Transverse colon (tissue), 4 donors: ENCODE data around the gene ST6GAL1. TPM values are rescaled to one million over a fixed set of nuclear protein-coding genes. Genes with fewer than 3 reads are reported as not detected.

ENCODE experiments used
- DNase-seq: peaks from one replicate; pipeline ENCODE4 v3.0.0-alpha.2; 2019
- H3K27ac ChIP-seq, 4 donors: fragments of 200-600 bp; sonication (generic); 2 replicates each; pipeline ENCODE4 v1.5.1; 2016 to 2018; ENCODE audit warnings: inconsistent platforms in 4 of 4
- H3K27me3 ChIP-seq: fragments of 200-600 bp; sonication (generic); 2 replicates; pipeline ENCODE4 v1.5.1; 2017; ENCODE audit warnings: inconsistent platforms
- H3K36me3 ChIP-seq, 4 donors: fragments of 200-600 bp; sonication (generic); 2 replicates each; pipeline ENCODE4 v1.5.1; 2017 to 2019; ENCODE audit warnings: inconsistent platforms in 4 of 4
- H3K4me1 ChIP-seq, 4 donors: fragments of 200-600 bp; sonication (generic); 2 replicates each; pipeline ENCODE4 v1.5.1; 2017 to 2020; ENCODE audit warnings: inconsistent platforms in 4 of 4
- H3K4me3 ChIP-seq, 4 donors: fragments of 200-600 bp; sonication (generic); 1 replicate in 1 of 4; 2 replicates in 3 of 4; pipeline versions ENCODE4 v1.5.1 to v1.6.1; 2017 to 2019; ENCODE audit warnings: inconsistent platforms in 4 of 4
- H3K9me3 ChIP-seq, 2 donors: fragments of 200-600 bp; sonication (generic); 2 replicates each; pipeline ENCODE4 v1.5.1; 2017 to 2019; ENCODE audit warnings: inconsistent platforms in 2 of 2
- CTCF ChIP-seq, 5 experiments: fragments of 200-600 bp in 3 of 5; fragments of 450-650 bp in 2 of 5; sonication (generic) in 3 of 5; IDR thresholded peaks; 1 replicate in 2 of 5; 2 replicates in 3 of 5; pipeline ENCODE4 v1.5.1; 2016 to 2017; ENCODE audit warnings: antibody characterized with exemption in 5 of 5, inconsistent platforms in 3 of 5, mild to moderate bottlenecking in 2 of 5, moderate library complexity in 1 of 5
- EP300 ChIP-seq: sonication (generic); formaldehyde crosslinking; IDR thresholded peaks from one replicate; pipeline ENCODE4 v1.6.1; 2017; ENCODE audit warnings: antibody characterized with exemption, low read depth
- POLR2A ChIP-seq: fragments of 450-650 bp; IDR thresholded peaks from one replicate; pipeline ENCODE4 v1.6.1; 2016; ENCODE audit warnings: antibody characterized with exemption, mild to moderate bottlenecking, moderate library complexity
- POLR2AphosphoS5 ChIP-seq, 3 donors: sonication (generic); formaldehyde crosslinking; IDR thresholded peaks; one replicate each; pipeline ENCODE4 v1.6.1; 2016; ENCODE audit warnings: antibody characterized with exemption in 3 of 3
- WGBS, 2 donors: methylation state at CpG; one replicate each; pipeline ENCODE4 v1.1.5; 2018; ENCODE audit warnings: low coverage in 1 of 2; 5-methylcytosine and 5-hydroxymethylcytosine counted together
- in situ Hi-C, 4 donors: fragments of 200-750 bp; cut with MboI; loops; one replicate each; pipeline versions ENCODE4 v1.15.0 to v1.15.1; 2017; ENCODE audit warnings: low sequenced_read_pairs in 3 of 4, low pct_ligation_motif_present in 1 of 4, low pct_unique_long_range_greater_than_20kb in 1 of 4
- intact Hi-C: fragments of 100-400 bp; cut with DNase I; formaldehyde crosslinking; loops from one replicate; pipeline ENCODE4 v1.15.1; 2023; ENCODE audit warnings: low total_unique reads
- total RNA-seq, 4 donors: library from RNA; depleted of rRNA; stranded (reverse); fragments of >200 nt; gene quantifications; one replicate each; pipeline ENCODE4 v1.1.0, GENCODE V29; 2016

Gene ST6GAL1
- total RNA-seq, 4 donors from 2014 or later, result 22.4 to 50.5 (median 31.2) TPM

- TF ChIP-seq EP300, result no peak
- no peak for TF ChIP-seq POLR2AphosphoS5 (IDR thresholded peaks at IDR 0.05)
- TF ChIP-seq CTCF (IDR thresholded peaks at IDR 0.05), result no peak
- no peak for TF ChIP-seq POLR2A
- H3K4me3 ChIP-seq, result no peak overlapping the region
- no peaks in the 10 kb centered on the region for H3K27me3 ChIP-seq
- no peak overlapping the region for H3K27ac ChIP-seq
- no peaks in the 10 kb centered on the region for H3K9me3 ChIP-seq
- 58 to 74% methylated on average over 6 to 11 of the region's 11 CpGs for WGBS, 2 donors
- H3K36me3 ChIP-seq, result no peaks in the 10 kb centered on the region
- in situ Hi-C loops (no loop called here), intact Hi-C loops (no loop called here)
- H3K4me1 ChIP-seq, result no peaks in the 10 kb centered on the region
- no peak for DNase-seq
Measured at GRCh38 chr3:186915806-186916796, 14.2 kb upstream of the ST6GAL1 start.

GRCh38 chr3:186917512-186918312 is 12.6 kb upstream of the ST6GAL1 start:
- in situ Hi-C loops (no loop called here), intact Hi-C loops (no loop called here)
- WGBS, 2 donors, result 80 to 83% methylated on average over 1 to 4 of the region's 4 CpGs
- Histone ChIP-seq H3K9me3 (no peaks in the 10 kb centered on the region), H3K4me3 (no peak overlapping the region), H3K27me3 (no peaks in the 10 kb centered on the region), H3K4me1 (no peaks in the 10 kb centered on the region), H3K36me3 (no peaks in the 10 kb centered on the region), H3K27ac (no peak overlapping the region)
- no peak for DNase-seq
- TF ChIP-seq POLR2AphosphoS5 (IDR thresholded peaks at IDR 0.05) (no peak), POLR2A (no peak), EP300 (no peak), CTCF (IDR thresholded peaks at IDR 0.05) (no peak)

- in situ Hi-C loops, result no loop called here
- no peak overlapping the region for H3K4me3 ChIP-seq
- H3K27ac ChIP-seq, result no peak overlapping the region
- DNase-seq, result no peak
- TF ChIP-seq POLR2AphosphoS5 (IDR thresholded peaks at IDR 0.05) (no peak), CTCF (IDR thresholded peaks at IDR 0.05) (no peak), POLR2A (no peak), EP300 (no peak)
- H3K36me3 ChIP-seq, result no peaks in the 10 kb centered on the region
- intact Hi-C loops, result no loop called here
- H3K4me1 ChIP-seq, result no peaks in the 10 kb centered on the region
- no peaks in the 10 kb centered on the region for H3K27me3 ChIP-seq
- H3K9me3 ChIP-seq, result no peaks in the 10 kb centered on the region
- 91 to 95% methylated on average over 4 of the region's 4 CpGs for WGBS, 2 donors
Measured at GRCh38 chr3:186920301-186920700, 10.0 kb upstream of the ST6GAL1 start.

- intact Hi-C loops, result no loop called here
- DNase-seq, result no peak
- in situ Hi-C loops, result no loop called here
- no peaks in the 10 kb centered on the region for H3K36me3 ChIP-seq
- H3K27me3 ChIP-seq, result no peaks in the 10 kb centered on the region
- no peak for TF ChIP-seq CTCF (IDR thresholded peaks at IDR 0.05)
- TF ChIP-seq EP300, result no peak
- TF ChIP-seq POLR2AphosphoS5 (IDR thresholded peaks at IDR 0.05), result no peak
- no peak for TF ChIP-seq POLR2A
- no peaks in the 10 kb centered on the region for H3K4me1 ChIP-seq
- no peak overlapping the region for H3K4me3 ChIP-seq
- WGBS, 2 donors, result 94 to 100% methylated on average over 1 of the region's 1 CpG
- no peaks in the 10 kb centered on the region for H3K9me3 ChIP-seq
- H3K27ac ChIP-seq, result no peak overlapping the region
Measured at GRCh38 chr3:186920796-186921195, 9.5 kb upstream of the ST6GAL1 start.
